K562 (cell line): ENCODE data around the gene GALNT17. TPM values are rescaled to one million over a fixed set of nuclear protein-coding genes. Genes with fewer than 3 reads are reported as not detected.

Experiments
- ATF6 ChIP-seq: sonication (generic); formaldehyde crosslinking; IDR thresholded peaks from 2 replicates; pipeline ENCODE4 v1.4.0; 2020; ENCODE audit warnings: mild to moderate bottlenecking, missing genetic modification reagents
- BCL6 ChIP-seq: fragments of 250-450 bp; sonication (Bioruptor Pico); IDR thresholded peaks from 2 replicates; pipeline ENCODE4 v1.4.0; 2020
- BDP1 ChIP-seq: IDR thresholded peaks from 3 replicates; pipeline ENCODE4 v1.6.1; 2011; ENCODE audit not compliant: insufficient read length, insufficient read depth
- CBFA2T3 ChIP-seq: fragments of 450-650 bp; IDR thresholded peaks from 2 replicates; pipeline ENCODE4 v1.6.1; 2017
- ERF ChIP-seq: fragments of 450-650 bp; formaldehyde crosslinking; IDR thresholded peaks from 2 replicates; pipeline ENCODE4 v1.4.0; 2020; ENCODE audit warnings: mild to moderate bottlenecking, mixed read lengths
- ESRRB ChIP-seq: fragments of 250-450 bp; sonication (Bioruptor Pico); IDR thresholded peaks from 2 replicates; pipeline ENCODE4 v1.5.0; 2020; ENCODE audit warnings: mild to moderate bottlenecking, moderate library complexity, borderline replicate concordance
- GABPB1 ChIP-seq: sonication (generic); formaldehyde crosslinking; IDR thresholded peaks from 2 replicates; pipeline ENCODE4 v1.8.0; 2022; ENCODE audit warnings: mild to moderate bottlenecking, missing genetic modification reagents
- HEY1 ChIP-seq: fragments of 250-450 bp; sonication (Bioruptor Pico); IDR thresholded peaks from 2 replicates; pipeline ENCODE4 v1.5.0; 2020; ENCODE audit warnings: mild to moderate bottlenecking, moderate library complexity, borderline replicate concordance
- HMG20B ChIP-seq: fragments of 250-450 bp; sonication (Bioruptor Pico); IDR thresholded peaks from 2 replicates; pipeline ENCODE4 v1.5.0; 2021; ENCODE audit warnings: mild to moderate bottlenecking
- KLF10 ChIP-seq: fragments of 250-450 bp; sonication (Bioruptor Pico); IDR thresholded peaks from 2 replicates; pipeline ENCODE4 v1.6.1; 2021; ENCODE audit warnings: matching md5 sums
- MAX ChIP-seq: sonication (generic); formaldehyde crosslinking; IDR thresholded peaks from 2 replicates; pipeline ENCODE4 v1.9.0; 2022; ENCODE audit warnings: mild to moderate bottlenecking, missing genetic modification reagents
- MCM5 ChIP-seq: fragments of 450-650 bp; IDR thresholded peaks from 2 replicates; pipeline ENCODE4 v1.6.1; 2016; ENCODE audit warnings: low read depth
- MEIS2 ChIP-seq: fragments of 450-650 bp; IDR thresholded peaks from 2 replicates; pipeline ENCODE4 v1.6.1; 2014; ENCODE audit warnings: mild to moderate bottlenecking; ENCODE audit not compliant: partially characterized antibody
- PHF20 ChIP-seq: fragments of 450-650 bp; IDR thresholded peaks from 2 replicates; pipeline ENCODE4 v1.6.1; 2018; ENCODE audit not compliant: partially characterized antibody
- RB1 ChIP-seq: fragments of 450-650 bp; IDR thresholded peaks from 2 replicates; pipeline ENCODE4 v1.6.1; 2017; ENCODE audit warnings: low read depth, mild to moderate bottlenecking
- RBM15 ChIP-seq: fragments of 200-400 bp; formaldehyde crosslinking; IDR thresholded peaks from 2 replicates; pipeline ENCODE4 v1.6.1; 2018; ENCODE audit warnings: mild to moderate bottlenecking, low read length, moderate library complexity; ENCODE audit not compliant: insufficient read depth
- RBM22 ChIP-seq: fragments of 200-400 bp; formaldehyde crosslinking; IDR thresholded peaks from 2 replicates; pipeline ENCODE4 v1.6.1; 2018; ENCODE audit warnings: low read length, low read depth; ENCODE audit not compliant: poor library complexity, severe bottlenecking
- RCOR1 ChIP-seq, 2 experiments: IDR thresholded peaks; 2 replicates each; pipeline ENCODE4 v1.6.1; 2012; ENCODE audit warnings: low read depth in 2 of 2, low read length in 2 of 2, borderline replicate concordance in 1 of 2, improper control_type of control experiment in 1 of 2
- RNF2 ChIP-seq: sonication (generic); IDR thresholded peaks from 2 replicates; pipeline ENCODE4 v1.6.1; 2016
- SNIP1 ChIP-seq: fragments of 450-650 bp; IDR thresholded peaks from 2 replicates; pipeline ENCODE4 v1.7.1; 2017; ENCODE audit warnings: low read depth, mild to moderate bottlenecking
- TEAD2 ChIP-seq: fragments of 450-650 bp; IDR thresholded peaks from 2 replicates; pipeline ENCODE4 v1.6.1; 2016; ENCODE audit warnings: missing genetic modification characterization, control low read depth, missing compliant biosample characterization
- TEAD4 ChIP-seq, 2 experiments: sonication (generic) in 1 of 2; formaldehyde crosslinking in 1 of 2; IDR thresholded peaks; 2 replicates each; pipeline versions ENCODE4 v1.6.1 to v1.8.0; 2012 to 2022; ENCODE audit warnings: borderline replicate concordance in 1 of 2, inconsistent platforms in 1 of 2, low read length in 1 of 2, mild to moderate bottlenecking in 1 of 2, missing genetic modification reagents in 1 of 2
- ZBED1 ChIP-seq: IDR thresholded peaks from 2 replicates; pipeline ENCODE4 v1.6.1; 2014
- ZBTB17 ChIP-seq: fragments of 450-650 bp; formaldehyde crosslinking; IDR thresholded peaks from 2 replicates; pipeline ENCODE4 v1.4.0; 2020; ENCODE audit warnings: mild to moderate bottlenecking
- ZNF212 ChIP-seq: fragments of 450-650 bp; formaldehyde crosslinking; IDR thresholded peaks from 2 replicates; pipeline ENCODE4 v1.4.0; 2020; ENCODE audit warnings: mild to moderate bottlenecking
- ZNF76 ChIP-seq: fragments of 250-450 bp; sonication (Bioruptor Pico); IDR thresholded peaks from 2 replicates; pipeline ENCODE4 v1.4.0; 2020; ENCODE audit warnings: mild to moderate bottlenecking, moderate library complexity, borderline replicate concordance
- polyA plus RNA-seq, 8 experiments: library from polyadenylated mRNA; depleted of rRNA in 4 of 8; stranded (reverse) in 5 of 8; unstranded in 3 of 8; fragments of >200 nt; fragmentation: Nextera tagmentation in 2 of 8; fragmentation: Illumina TruSeq in 1 of 8; extraction: Ambion mirVana in 2 of 8; extraction: Trizol in 1 of 8; gene quantifications; 2 replicates each; pipeline versions ENCODE4 v1.2.1 to v1.2.3, GENCODE V29; 2011 to 2014; ENCODE audit warnings: inconsistent platforms in 1 of 8, missing spikeins in 1 of 8
- total RNA-seq, 7 experiments: library from RNA; depleted of rRNA in 6 of 7; stranded (reverse); fragments of >200 nt in 6 of 7; fragmentation: Illumina TruSeq in 2 of 7; extraction: Trizol in 2 of 7; gene quantifications; 2 replicates each; pipeline versions ENCODE4 v1.2.1 to v1.2.3, GENCODE V29; 2011 to 2021; ENCODE audit warnings: low replicate concordance in 1 of 7
- TF ChIP-seq, protein P1 (sequence below): fragments of 250-450 bp; sonication (Bioruptor Pico); IDR thresholded peaks from 2 replicates; pipeline ENCODE4 v1.5.0; 2021
- TF ChIP-seq, protein P2 (sequence below): fragments of 250-450 bp; sonication (Bioruptor Pico); IDR thresholded peaks from 2 replicates; pipeline ENCODE4 v1.4.0; 2020

The GALNT17 gene
- total and polyA plus RNA-seq, 9 of the 15 experiments (the other 6 are each of a cell fraction or from before 2014, with no cell fraction given) = not detected

GRCh38 chr7:71198887-71199286 is 66.9 kb downstream of the GALNT17 start (continued):
- TF ChIP-seq ATF6 (CRISPR knock-in tag) (no peak), ESRRB (CRISPR knock-in tag) (no peak), GABPB1 (CRISPR knock-in tag) (no peak), HEY1 (no peak), RCOR1 (IDR thresholded peaks at IDR 0.05; ENCODE audit: borderline replicate concordance in 1 of 2, low read depth in 2 of 2, low read length in 2 of 2) (no peak), ZNF212 (no peak), SNIP1 (no peak), BCL6 (CRISPR knock-in tag) (no peak), RBM22 (no peak), TEAD2 (tag) (no peak), ERF (no peak), MEIS2 (peak; percentile 41), MAX (CRISPR knock-in tag) (no peak), RBM15 (no peak), RB1 (no peak), ZBTB17 (CRISPR knock-in tag) (no peak), ZBED1 (no peak), HMG20B (CRISPR knock-in tag) (no peak), CBFA2T3 (peak; percentile 44; the same call in 1 of the 2 replicates), ZNF76 (no peak), MCM5 (no peak), TEAD4 (IDR thresholded peaks at IDR 0.05; ENCODE audit: low read length) (peak; percentile 49; the same call in 1 of the 2 replicates), TEAD4 (CRISPR knock-in tag; IDR thresholded peaks at IDR 0.05; ENCODE audit: borderline replicate concordance) (no peak), PHF20 (no peak), RNF2 (no peak), KLF10 (CRISPR knock-in tag) (no peak), BDP1 (no peak)
- TF ChIP-seq, protein P1, sequence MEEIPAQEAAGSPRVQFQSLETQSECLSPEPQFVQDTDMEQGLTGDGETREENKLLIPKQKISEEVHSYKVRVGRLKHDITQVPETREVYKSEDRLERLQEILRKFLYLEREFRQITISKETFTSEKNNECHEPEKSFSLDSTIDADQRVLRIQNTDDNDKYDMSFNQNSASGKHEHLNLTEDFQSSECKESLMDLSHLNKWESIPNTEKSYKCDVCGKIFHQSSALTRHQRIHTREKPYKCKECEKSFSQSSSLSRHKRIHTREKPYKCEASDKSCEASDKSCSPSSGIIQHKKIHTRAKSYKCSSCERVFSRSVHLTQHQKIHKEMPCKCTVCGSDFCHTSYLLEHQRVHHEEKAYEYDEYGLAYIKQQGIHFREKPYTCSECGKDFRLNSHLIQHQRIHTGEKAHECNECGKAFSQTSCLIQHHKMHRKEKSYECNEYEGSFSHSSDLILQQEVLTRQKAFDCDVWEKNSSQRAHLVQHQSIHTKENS (CRISPR knock-in tag) = no peak
- TF ChIP-seq, protein P2, sequence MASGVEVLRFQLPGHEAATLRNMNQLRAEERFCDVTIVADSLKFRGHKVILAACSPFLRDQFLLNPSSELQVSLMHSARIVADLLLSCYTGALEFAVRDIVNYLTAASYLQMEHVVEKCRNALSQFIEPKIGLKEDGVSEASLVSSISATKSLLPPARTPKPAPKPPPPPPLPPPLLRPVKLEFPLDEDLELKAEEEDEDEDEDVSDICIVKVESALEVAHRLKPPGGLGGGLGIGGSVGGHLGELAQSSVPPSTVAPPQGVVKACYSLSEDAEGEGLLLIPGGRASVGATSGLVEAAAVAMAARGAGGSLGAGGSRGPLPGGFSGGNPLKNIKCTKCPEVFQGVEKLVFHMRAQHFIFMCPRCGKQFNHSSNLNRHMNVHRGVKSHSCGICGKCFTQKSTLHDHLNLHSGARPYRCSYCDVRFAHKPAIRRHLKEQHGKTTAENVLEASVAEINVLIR (CRISPR knock-in tag) = no peak
- TF ChIP-seq, all 486 proteins: peak for 6
